HL-60/S4 (cell line): ENCODE results near the gene ZSCAN2.

Experiments
- in situ Hi-C: fragments of 300-500 bp; cut with MboI; formaldehyde crosslinking; loops from 2 replicates; pipeline ENCODE4 v1.14.3; 2022; ENCODE audit warnings: low sequenced_read_pairs

Gene ZSCAN2

DNA sequence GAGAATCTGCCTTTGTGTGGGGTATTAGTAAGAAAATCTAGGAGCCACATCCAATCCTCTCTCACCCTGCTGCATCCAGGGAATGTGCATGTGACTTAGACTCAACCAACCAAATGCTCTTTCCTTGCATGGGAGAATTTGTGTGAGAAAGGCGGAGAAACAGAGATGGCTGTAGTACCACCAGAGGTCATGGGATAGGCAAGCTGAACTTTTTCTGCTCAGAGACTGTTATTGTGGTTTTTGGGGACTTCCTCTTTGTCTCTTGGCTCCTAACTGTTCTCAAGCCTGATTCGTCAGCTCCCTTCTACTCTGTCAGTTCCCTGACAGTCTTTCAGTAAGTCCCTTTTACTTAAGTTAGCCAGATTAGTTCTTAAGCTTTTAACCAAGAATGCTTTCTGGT, 2.6 kb upstream of the ZSCAN2 start:
- in situ Hi-C loops = no loop called here

GRCh38 chr15:84598993-84599392, 1.8 kb upstream of the ZSCAN2 start:
- in situ Hi-C loops = no loop called here

GRCh38 chr15:84599906-84600305, 903 bp upstream of the ZSCAN2 start:
- in situ Hi-C loops = no loop called here

GRCh38 chr15:84600331-84600686, 500 bp upstream of the ZSCAN2 start:
- in situ Hi-C loops = no loop called here

DNA sequence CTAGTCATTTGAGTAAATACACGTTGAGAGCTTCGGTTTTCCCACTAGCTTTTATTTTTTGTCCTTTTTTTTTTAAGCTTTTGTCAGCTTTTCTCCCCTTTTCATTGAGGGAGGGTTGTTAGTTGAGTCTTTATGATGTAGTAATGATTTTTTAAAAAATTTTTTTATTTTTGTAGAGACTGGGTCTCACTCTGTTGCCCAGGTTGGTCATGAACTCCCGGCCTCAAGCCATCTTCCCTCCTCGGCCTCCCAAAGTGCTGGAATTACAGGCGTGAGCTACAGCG, 688 bp downstream of the ZSCAN2 start:
- in situ Hi-C loops = no loop called here

DNA sequence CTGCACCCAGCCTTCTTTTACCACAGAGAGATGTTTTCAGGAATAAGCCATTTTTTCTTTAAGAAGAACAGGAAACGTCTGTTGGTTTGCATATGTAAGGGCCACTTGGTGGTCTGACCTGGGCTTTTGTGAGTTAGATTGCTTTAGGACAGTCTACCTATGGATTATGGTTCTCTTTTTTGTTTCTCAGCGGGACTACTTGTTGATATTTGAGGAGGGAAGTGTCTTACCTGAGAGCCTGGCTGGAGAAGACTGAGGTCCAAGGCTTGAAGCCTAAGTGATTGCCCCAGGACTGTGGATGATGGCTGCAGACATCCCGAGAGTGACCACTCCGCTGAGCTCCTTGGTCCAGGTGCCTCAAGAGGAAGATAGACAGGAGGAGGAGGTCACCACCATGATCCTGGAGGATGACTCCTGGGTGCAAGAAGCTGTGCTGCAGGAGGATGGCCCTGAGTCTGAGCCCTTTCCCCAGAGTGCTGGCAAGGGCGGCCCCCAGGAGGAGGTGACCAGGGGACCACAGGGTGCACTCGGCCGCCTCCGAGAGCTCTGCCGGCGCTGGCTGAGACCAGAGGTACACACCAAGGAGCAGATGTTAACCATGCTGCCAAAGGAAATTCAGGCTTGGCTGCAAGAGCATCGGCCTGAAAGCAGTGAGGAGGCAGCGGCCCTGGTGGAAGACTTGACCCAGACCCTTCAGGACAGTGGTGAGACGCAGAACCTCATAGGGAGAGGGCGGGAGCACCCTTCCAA, 3.0 kb downstream of the ZSCAN2 start:
- in situ Hi-C loops = no loop called here

DNA sequence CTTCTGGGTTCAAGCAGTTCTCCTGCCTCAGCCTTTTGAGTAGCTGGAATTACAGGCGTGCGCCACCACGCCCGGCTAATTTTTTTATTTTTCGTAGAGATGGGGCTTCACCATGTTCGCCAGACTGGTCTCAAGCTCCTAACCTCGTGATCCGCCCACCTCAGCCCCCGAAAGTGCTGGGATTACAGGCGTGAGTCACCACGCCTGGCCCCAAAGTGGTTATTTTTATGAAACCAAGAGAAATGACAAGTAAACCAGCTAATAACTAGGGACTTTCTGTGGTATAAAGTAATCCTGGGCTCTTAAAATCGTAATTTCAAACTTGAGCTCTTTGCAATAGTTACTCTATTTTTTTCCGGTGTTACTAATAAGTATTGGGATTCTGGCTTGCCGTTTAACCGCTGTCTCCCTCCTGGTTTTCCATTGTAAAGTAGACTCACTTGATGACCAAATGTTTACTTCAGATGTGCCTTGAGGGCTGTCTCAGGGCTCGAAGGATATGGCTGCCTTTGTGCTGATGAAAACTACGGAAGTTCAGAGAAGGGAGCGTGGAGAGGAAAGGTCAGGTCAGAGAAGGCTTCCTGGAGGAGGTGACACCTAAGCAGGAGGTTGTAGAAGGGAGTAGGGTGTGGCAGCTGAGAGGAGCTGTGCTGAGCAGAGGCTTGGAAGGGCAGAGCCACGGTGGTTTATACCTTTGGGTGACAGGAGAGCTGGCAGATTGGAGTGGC, 4.2 kb downstream of the ZSCAN2 start:
- in situ Hi-C loops = no loop called here

DNA sequence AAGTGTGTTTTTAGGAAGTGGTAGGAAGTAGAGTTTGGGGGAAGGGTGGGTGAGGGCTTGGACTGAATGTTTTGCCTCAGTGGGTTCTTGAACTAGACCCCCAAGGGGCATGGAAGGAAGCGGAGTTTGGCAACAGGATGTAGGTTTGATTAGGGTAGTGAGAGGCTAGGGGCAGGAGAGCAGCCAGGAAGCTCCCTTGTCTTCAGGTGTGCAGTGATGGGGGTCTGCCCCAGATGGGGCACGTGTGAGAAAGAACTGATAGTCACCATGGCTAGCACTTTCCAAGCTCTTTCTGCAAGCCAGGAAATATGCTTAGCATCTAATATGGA, 4.7 kb downstream of the ZSCAN2 start:
- in situ Hi-C loops = no loop called here

- in situ Hi-C loops = no loop called here
Measured at GRCh38 chr15:84606653-84607120, 5.9 kb downstream of the ZSCAN2 start.

GRCh38 chr15:84608707-84609284, 8.0 kb downstream of the ZSCAN2 start:
- in situ Hi-C loops = no loop called here

DNA sequence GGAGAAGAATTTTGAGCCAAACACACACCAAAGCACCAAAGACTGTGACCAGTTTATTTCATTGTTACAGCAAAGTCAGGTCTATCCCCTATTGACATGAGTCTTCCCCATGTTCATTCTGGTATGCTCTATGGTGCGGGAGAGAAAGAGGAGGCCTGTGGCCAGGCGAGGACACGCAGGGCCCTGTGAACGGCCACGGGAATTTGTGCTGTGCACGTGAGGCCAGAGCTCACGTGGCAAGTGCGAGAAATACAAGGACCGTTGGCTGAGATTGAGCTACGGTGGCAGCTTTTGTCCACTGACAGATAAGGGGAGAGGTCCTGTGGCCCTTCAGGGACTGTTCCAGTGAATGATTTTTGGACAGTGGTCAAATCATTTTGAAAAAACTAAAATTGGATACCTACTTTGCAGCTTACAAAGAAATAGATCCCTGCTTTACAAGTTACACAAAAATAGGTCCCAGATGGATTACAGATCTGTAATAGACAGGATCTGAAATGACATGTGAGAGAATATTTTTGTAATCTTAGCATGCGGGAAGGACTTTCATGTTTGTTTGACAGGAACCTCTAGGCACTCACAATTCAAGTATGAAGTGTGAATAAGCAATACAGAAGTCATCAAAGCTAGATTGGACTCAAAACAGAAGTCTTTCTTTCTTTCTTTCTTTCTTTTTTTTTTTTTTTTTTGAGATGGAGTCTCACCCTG, 9.2 kb downstream of the ZSCAN2 start:
- in situ Hi-C loops = no loop called here

DNA sequence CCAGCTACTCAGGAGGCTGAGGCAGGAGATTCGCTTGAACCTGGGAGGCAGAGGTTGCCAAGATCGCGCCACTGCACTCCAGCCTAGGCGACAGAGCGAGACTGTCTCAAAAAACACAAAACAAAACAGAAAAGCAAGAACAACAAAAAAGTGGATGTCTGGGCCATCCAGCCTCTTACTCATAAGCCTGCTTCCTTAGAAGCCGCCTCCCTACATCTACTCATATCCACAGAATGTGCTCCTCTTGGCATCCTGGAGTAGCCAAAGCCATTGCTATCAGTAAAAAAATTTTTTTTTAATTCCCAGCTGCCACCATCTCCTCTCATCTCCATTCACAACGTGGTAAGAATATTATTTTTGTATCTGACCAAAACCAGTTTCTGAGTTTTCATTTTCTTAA, 10.8 kb downstream of the ZSCAN2 start:
- in situ Hi-C loops = no loop called here

- in situ Hi-C loops = no loop called here
Measured at GRCh38 chr15:84616235-84616634, 15.4 kb downstream of the ZSCAN2 start.

DNA sequence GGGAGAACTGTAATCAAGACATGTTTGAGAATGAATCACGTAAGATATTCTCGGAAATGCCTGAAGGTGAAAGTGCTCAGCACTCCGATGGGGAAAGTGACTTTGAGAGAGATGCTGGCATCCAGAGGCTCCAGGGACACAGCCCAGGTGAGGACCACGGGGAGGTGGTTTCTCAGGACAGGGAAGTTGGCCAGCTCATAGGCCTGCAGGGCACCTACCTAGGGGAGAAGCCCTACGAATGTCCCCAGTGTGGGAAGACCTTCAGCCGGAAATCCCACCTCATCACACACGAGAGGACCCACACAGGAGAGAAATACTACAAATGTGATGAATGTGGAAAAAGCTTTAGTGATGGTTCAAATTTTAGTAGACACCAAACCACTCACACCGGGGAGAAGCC, 19.8 kb downstream of the ZSCAN2 start:
- in situ Hi-C loops = no loop called here

DNA sequence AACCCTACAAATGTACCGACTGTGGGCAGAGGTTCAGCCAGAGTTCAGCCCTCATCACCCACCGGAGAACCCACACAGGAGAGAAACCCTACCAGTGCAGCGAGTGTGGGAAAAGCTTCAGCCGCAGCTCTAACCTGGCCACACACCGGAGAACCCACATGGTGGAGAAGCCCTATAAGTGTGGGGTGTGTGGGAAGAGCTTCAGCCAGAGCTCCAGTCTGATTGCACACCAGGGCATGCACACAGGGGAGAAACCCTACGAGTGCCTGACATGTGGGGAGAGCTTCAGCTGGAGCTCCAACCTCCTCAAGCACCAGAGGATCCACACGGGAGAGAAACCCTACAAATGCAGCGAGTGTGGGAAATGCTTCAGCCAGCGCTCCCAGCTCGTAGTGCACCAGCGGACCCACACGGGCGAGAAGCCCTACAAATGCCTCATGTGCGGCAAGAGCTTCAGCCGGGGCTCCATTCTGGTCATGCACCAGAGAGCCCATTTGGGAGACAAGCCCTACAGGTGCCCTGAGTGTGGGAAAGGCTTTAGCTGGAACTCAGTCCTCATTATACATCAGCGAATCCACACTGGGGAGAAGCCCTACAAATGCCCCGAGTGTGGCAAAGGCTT, 20.7 kb downstream of the ZSCAN2 start:
- in situ Hi-C loops = no loop called here

DNA sequence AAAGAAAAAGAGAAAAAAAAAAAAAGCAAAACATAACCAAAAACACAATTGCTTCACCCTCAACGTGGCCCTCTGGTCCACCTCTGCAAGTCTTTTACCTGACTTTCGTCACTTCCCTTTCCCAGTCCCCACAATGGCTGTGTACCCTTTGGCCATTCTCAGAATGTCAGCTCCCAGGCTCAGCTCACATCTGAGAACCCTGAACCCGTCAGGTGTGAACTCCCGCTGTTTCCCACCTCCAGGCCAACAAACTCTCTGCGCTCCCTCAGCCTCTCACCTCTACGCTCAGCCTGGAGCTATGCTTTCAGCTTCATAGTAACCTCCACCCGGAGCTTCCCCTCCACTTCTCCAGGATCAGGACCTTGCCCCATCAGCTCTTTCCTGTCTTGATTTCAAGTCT, 23.6 kb downstream of the ZSCAN2 start:
- in situ Hi-C loops = no loop called here

DNA sequence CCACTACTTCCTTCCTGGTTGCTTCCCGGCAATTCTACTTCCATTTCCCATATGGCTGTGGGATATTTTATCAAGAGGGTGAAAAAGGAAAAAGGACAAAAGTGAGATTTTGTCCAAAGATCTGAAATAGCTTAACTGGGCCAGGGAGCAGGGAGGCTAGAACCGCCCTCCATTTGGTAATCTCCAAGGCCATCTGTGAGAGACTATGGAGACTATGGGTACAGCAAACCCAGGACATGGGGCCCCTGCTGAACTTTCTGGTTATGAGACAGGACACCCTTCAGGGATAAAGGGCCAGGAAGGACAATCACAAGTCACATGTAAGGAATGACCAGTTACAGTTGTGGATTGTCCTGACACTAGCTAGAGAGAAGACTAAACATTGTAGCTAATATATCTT, 24.3 kb downstream of the ZSCAN2 start:
- in situ Hi-C loops = no loop called here

DNA sequence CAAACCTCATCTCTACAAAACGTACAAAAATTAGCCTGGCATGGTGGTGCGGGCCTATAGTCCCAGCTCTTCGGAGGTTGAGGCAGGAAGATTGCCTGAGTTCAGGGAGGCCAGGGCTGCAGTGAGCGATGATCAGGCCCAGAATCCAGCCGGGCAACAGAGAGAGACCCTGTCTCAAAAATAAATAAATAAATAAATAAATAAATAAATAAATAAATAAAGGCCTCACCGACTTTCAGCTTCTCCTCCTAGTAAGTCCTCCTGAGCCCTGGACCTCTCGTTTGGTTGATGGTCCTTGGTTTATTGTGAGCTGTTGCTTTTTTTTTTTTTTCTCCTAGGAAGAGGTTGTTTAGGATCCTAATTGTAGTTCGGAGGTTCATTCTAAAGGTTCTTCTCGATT, 28.2 kb downstream of the ZSCAN2 start:
- in situ Hi-C loops = no loop called here

DNA sequence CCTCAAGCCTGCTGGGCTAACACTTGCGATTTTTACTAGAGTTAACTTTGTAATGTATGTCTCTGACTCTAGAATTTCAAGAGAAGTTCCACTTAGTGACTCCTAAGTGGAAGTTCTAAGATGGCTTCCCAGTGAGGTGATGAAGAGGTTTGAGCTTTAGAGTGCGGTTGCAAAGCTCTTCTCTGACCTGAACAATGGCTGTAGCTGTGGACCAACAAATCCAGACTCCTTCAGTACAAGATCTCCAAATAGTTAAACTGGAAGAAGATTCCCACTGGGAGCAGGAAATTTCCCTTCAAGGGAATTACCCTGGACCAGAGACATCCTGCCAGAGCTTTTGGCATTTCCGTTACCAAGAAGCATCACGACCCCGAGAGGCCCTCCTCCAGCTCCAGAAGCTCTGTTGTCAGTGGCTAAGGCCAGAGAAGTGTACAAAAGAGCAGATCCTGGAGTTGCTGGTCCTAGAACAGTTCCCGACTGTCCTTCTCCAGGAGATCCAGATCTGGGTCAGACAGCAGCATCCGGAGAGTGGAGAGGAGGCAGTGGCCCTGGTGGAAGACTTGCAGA, 31.0 kb downstream of the ZSCAN2 start:
- in situ Hi-C loops = no loop called here

DNA sequence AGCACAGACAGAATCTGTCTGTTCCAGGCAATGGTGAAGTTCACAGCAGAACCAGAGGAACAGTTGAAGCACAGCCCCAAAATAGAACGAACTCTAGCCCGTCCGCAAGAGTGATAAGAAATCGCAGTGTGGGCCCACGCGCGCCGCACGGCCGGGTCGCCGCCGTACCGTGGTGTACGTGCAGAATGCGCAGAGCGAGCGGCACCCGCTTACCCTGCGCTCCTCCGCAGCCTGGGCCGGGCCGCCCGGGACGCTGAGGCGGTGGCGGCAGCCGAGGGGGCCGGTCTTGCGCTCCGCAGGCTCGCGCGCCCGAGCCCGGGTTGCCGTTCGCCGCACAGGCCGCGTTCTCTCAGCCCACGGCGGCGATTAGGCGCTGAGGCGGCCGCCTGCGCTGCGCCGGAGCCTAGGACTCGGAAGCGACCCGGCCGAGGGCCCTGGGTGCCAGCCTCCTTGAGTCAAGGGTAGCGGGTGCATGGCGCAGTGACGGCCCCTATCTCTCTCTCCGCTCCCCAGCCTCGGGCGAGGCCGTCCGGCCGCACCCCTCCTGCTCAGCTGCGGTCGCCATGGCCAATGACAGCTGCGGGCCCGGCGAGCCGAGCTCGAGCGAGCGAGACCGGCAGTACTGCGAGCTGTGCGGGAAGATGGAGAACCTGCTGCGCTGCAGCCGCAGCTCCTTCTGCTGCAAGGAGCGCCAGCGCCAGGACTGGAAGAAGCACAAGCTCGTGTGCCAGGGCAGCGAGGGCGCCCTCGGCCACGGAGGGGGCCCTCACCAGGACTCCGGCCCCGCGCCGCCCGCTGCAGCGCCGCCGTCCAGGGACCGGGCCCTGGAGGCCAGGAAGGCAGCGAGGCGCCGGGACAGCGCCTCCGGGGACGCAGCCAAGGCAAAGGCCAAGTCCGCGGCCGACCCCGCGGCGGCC, 32.8 kb downstream of the ZSCAN2 start:
- in situ Hi-C loops = no loop called here
